GM19099 (cell line): ENCODE data around the gene MORN5.

ENCODE experiments used
- POLR2A ChIP-seq: IDR thresholded peaks from 3 replicates; pipeline ENCODE4 v1.6.1; 2011; ENCODE audit warnings: low read depth; ENCODE audit not compliant: insufficient read length; ENCODE audit errors: extremely low read depth

MORN5 gene

GRCh38 chr9:122159026-122159924, at the start of gene MORN5, which contains the start of gene NDUFA8:
MORN5 (plus strand) TSS chr9:122159908; CDS start chr9:122159973, 65 bp downstream.
NDUFA8 (minus strand) TSS chr9:122159779; CDS start chr9:122159677, 102 bp downstream.
- TF ChIP-seq POLR2A, result peak; percentile 75

DNA sequence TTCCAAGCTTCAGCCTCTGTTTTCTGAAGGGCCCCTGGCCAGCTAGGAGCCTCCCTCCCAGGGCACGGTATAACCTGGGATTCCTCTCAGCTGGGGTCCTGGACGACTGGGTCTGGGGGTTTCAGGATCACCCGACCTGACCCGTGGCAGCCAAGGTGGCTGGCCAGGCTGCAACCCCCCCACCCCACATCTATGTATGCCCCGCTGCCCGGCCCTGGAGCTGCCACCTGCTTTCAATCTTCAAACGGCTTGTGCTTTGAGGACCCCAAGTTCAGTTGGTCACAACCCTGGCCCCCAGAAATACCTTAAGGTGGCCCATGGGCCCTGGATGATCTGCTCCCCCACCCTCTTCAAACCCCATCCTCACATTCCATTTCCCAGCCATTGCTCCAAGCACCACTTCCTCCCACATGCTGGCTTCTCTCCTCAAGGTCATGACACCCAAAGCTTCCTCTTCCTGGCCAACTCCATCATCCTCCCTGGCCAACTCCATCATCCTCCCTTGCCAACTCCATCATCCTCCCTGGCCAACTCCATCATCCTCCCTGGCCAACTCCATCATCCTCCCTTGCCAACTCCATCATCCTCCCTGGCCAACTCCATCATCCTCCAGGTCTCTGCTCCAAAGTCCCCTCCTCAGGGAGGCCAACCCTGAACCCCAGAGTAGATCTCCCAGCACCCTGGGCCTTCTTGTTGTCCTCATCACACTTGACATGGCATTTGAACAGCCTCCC, 49.4 kb upstream of the MORN5 start:
- TF ChIP-seq POLR2A, result no peak

DNA sequence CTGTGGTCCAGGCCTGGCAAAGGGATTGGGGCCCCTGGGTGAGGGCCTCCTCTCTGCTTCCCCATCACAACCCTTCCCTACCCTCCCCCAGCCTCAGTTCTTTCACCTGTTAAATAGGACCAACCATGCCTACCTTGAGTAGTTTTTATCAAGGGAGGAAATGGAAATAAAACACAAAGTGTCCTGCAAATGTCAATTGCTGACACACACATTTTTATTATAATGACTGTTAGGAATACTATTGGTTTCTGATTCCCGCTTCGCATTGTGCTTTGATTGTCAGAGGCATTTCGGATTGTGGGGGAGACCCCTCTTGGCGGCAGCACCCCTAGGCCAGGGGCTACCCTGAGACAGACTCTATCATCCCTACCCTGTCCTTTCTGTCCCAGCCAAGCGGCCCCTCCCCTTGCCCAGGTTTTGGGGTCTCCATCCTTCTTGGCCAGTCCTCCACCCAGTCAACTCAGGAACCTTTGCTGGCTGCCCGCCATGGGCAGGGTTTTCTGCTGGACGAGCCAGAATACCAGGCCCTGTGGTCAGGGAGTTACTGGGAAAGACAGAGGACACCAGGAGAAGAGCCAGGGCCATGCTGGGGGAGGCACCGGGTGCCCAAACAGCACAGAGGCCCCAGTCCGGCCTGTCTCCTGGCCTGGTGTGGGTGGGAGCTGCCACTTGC, 48.2 kb upstream of the MORN5 start:
- TF ChIP-seq POLR2A, result no peak

DNA sequence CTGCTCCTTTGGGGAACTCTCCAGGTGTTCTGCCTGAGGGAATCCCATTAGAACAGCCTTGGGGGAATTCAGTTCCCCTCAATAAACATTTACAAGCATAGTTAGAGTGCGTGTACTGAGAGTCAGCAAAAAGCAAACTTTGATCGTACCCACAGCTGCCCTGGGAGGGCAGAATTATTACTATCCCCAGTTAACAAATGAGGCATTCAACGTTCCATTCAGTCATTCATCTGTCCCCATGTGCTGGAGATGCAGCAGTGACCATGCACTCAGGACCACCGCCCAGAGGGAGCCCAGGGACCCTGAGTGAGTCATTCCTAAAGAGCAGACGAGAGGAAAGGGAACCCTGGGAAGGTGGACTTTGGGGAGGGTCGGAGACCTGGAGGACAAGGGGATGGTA, 47.5 kb upstream of the MORN5 start:
- no peak for TF ChIP-seq POLR2A

DNA sequence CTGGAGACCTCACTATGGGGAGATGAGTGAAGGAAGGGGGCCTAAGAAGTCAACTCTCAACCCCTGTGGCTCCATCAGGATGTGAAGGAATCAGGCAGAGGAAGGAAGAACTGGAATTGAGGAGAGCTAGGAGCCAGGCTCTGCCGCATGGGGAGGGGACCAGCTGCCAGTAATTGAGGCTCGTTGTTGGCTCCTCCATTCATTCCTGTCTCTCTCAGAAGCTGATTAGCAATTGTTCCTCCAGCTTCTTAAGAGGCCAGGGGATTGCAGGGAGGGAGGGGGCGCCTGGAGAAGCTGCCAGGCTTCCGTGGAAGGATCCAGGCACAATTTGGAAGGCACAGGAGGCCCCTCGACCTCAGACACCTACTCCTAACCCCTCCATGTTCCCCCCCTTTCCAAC, 46.1 kb upstream of the MORN5 start:
- no peak for TF ChIP-seq POLR2A

DNA sequence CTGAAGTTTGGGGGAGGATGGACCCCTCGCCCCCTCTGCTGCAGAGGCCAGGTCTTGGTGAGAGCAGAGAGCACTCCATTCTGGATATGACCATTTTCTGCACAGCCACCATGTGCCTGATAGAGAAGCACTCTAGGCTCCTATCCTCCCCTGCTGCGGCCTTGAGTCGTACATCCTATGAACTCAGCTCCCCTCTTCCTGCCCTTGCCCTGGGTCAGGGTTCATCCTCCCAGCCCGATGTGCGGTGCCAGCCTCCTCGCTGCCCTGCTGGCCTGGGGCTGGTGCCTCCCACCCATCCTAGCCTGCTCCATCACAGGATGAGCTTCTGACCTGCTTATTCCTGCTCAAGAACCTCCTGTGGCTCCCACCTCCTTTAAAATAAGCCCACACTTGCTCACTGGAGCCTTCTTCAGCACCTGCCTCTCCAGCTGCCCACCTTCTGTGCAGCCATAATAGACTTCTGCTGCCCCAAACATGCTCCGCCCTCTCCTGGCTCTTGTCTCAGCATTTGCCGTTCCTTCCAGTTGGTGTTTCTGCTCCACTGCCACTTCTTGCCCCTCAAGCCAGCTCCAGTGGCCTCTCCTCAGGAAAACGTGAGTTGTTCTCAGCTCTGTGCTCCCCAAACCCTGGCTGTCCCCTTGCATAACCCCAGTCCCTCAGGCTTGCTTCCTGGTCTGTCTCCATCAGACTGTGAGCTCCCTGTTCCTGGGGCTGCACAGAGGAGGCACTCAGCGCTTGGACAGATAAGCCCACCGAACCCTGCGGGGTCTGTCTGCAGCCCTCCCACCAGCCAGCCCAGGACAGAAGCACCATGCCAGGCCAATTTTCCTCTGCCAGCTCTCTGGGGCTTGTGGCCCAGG, 44.3 kb upstream of the MORN5 start:
- no peak for TF ChIP-seq POLR2A

GRCh38 chr9:122116040-122116439, 43.7 kb upstream of the MORN5 start:
- no peak for TF ChIP-seq POLR2A

DNA sequence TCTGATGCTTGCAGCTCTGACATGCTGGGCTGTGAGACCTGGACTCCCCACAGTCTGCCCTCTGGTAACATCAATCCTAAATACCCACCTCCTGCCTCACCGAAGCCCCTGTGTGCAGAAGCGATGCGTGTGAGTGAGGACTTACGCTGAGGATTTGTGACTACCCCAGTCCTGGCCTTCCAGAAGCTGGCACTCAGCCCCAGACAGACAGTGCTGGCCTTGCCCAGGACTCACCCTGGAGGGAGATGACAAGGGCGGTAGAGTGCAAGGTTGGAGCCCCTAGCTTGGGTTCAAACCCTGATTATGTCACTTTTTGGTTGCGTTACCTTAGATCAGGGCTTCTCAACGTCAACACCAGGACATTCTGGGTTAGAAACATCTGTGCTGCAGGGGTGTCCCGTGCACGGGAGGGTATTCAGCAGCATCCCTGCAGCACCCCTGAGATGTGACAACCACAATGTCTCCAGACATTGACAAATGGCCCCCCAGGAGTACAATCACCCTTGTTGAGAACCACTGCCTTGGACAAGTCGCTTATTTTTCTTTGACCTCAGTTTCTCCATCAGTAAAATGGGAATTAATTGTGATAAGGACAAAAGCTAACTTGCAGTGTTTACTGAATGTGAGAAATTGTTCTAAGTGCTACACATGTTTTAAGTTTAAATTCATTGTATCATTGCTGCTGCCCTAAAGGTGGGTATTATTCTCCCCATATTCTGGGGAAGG, 43.1 kb upstream of the MORN5 start:
- TF ChIP-seq POLR2A, result no peak

GRCh38 chr9:122118343-122119165, 41.2 kb upstream of the MORN5 start:
- no peak for TF ChIP-seq POLR2A

DNA sequence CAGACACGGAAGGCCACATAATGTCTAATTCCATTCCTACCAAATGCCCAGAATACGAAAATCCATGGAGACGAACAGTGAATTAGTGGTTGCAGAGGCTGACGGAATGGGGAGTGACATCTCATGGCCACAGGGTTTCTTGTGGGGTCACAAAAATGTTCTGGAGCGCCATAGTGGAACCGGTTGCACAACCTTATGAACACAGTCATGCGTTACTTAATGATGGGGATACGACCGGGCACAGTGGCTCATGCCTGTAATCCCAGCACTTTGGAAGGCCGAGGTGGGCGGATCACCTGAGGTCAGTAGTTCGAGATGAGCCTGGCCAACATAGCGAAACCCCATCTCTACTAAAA, 40.6 kb upstream of the MORN5 start:
- no peak for TF ChIP-seq POLR2A

DNA sequence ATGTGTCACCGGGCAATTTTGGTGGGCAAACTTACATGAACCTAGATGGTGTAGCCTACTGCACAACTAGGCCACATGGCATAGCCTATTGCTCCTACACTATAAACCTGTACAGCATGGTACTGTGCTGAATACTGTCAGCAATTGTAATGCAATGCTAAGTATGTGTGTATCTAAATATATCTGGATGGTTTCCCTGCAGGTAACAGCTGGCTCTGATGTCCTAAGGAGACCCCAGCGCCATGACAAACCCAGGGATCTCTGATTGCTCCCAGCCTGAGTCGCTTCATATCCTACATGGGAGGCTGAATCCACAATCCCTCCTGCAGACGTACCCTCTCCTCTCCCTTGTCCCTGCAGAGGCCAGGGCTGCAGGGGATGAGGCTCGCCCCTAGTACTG, 40.0 kb upstream of the MORN5 start:
- TF ChIP-seq POLR2A, result no peak

DNA sequence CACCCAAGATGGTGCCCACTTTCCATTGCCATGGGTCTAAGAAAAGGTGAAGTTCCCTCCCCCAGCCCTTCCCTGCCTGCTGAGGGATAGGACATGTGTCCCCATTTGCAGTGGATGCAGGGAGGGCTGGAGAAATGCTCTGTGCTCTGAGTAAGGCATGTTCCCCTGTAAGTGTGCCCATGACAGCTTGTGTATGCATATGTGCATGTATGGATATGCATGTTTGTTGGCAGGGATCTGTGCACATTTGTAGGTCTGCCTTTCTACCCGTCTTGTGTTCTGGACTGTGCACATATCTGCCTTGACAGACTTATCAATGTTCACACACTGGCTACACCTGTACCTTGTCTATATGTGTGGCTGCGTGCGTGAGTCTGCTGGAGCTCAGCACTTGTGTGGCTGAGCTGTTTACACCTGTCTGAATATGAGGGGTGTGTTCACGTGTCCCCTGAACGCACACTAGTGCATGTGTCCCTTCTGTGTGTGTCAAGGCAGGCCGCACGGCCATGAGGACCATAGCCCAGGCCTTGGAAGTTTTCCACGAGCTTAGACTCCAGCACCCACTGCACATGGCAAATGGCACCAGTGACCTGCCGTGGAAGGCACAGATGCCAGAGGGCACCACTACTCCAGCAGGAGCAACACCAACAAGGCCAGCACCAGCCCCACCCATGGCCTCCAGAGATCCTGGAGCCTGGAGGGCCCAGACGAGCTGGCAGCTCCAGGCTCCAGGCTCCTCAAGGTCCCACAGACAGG, 39.2 kb upstream of the MORN5 start:
- TF ChIP-seq POLR2A, result no peak

DNA sequence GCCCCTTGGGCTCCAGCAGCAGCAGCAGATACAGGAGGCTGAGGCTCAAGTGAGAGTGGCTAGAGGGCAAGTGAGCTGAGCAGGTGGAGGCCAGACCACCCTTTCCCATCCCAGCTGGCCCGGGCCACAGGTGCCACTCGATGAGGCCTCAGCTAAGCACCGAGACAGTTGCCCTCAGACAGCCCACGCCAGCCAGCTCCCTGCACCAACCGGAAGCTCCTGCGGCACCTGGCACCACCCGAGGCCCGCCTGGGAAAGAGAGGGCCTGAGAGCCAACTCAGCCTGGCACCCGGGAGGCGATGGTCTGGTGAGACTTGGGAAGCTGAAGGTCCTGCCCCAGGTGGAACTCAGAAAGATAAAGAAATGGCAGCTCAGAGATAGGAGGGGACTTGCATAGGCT, 38.3 kb upstream of the MORN5 start:
- no peak for TF ChIP-seq POLR2A

DNA sequence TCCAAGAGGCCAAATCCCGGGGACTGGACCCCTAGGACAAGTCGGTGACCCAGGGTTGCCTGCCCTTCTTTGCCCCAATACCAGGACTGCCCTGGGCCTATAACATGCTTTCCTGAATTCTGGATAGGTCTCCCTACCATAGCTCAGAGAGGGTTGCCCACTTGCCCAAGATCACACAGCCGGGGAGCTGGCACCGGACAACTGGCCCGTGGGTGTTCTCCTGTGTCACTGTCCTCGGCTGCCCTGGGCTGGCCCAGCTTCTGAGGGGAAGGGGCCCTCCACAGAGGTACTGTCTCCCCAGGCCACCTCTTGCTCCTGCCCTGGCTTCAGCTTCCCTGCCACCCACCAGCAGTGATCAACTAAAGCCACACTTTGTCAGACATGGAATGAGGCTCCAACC, 37.8 kb upstream of the MORN5 start:
- TF ChIP-seq POLR2A, result no peak
